SK-N-SH (cell line): Measurements from ENCODE around the gene ESYT3. TPM values are rescaled to one million over a fixed set of nuclear protein-coding genes. Genes with fewer than 3 reads are reported as not detected.

Experiments
- CTCF ChIA-PET: fragments of 300-600, 350-600 bp; formaldehyde crosslinking; extraction: SDS; loops from one replicate; lab custom pipeline; 2021; lab: Yijun Ruan, JAX
- POLR2A ChIA-PET: fragments of 350-600 bp; sonication (Branson Sonifier 250); formaldehyde crosslinking; extraction: SDS; loops from one replicate; lab custom pipeline; 2020; ENCODE audit warnings: antibody characterized with exemption, inconsistent platforms; lab: Yijun Ruan, JAX
- DNase-seq: peaks from one replicate; pipeline ENCODE4 v3.0.0; 2012
- H2AFZ ChIP-seq: fragments of 200-600 bp; sonication (generic); 2 replicates; pipeline ENCODE4 v1.8.1; 2016; ENCODE audit warnings: antibody characterized with exemption, mild to moderate bottlenecking, low read depth
- H3F3A ChIP-seq: fragments of 200-600 bp; sonication (generic); replicated peaks from 2 replicates; pipeline ENCODE3; 2016; ENCODE audit warnings: antibody characterized with exemption, mild to moderate bottlenecking; ENCODE audit not compliant: insufficient read depth
- H3K27ac ChIP-seq, 2 experiments: fragments of 200-500 bp in 1 of 2; fragments of 200-600 bp in 1 of 2; sonication (Bioruptor generic) in 1 of 2; sonication (generic), shearing (Covaris generic) in 1 of 2; 2 replicates each; pipeline versions ENCODE4 v1.5.1 to v1.6.1; 2014 to 2016; ENCODE audit warnings: low read depth in 2 of 2, inconsistent platforms in 1 of 2, low read length in 1 of 2, mild to moderate bottlenecking in 1 of 2, mixed read lengths in 1 of 2
- H3K27me3 ChIP-seq: fragments of 200-600 bp; sonication (generic), shearing (Covaris generic); 2 replicates; pipeline ENCODE4 v1.6.1; 2016; ENCODE audit warnings: mixed run types; ENCODE audit not compliant: insufficient read depth
- H3K36me3 ChIP-seq, 2 experiments: fragments of 200-500 bp in 1 of 2; fragments of 200-600 bp in 1 of 2; sonication (Bioruptor generic) in 1 of 2; sonication (generic) in 1 of 2; replicated peaks in 1 of 2; 2 replicates each; pipeline versions ENCODE3 to v1.5.1; 2014 to 2016; ENCODE audit warnings: low read length in 1 of 2, mild to moderate bottlenecking in 1 of 2; ENCODE audit not compliant: insufficient read depth in 2 of 2, control insufficient read depth in 1 of 2
- H3K4me1 ChIP-seq, 2 experiments: fragments of 200-500 bp in 1 of 2; fragments of 200-600 bp in 1 of 2; sonication (Bioruptor generic) in 1 of 2; sonication (generic), shearing (Covaris generic) in 1 of 2; 2 replicates each; pipeline versions ENCODE4 v1.5.1 to v1.6.1; 2014 to 2016; ENCODE audit warnings: low read depth in 1 of 2, low read length in 1 of 2, mixed run types in 1 of 2; ENCODE audit not compliant: insufficient read depth in 2 of 2, control insufficient read depth in 1 of 2
- H3K4me2 ChIP-seq: fragments of 200-600 bp; sonication (generic), shearing (Covaris generic); 2 replicates; pipeline ENCODE4 v1.6.1; 2017; ENCODE audit warnings: mixed run types
- H3K4me3 ChIP-seq, 2 experiments: fragments of 200-500 bp in 1 of 2; fragments of 200-600 bp in 1 of 2; sonication (Bioruptor generic) in 1 of 2; sonication (generic), shearing (Covaris generic) in 1 of 2; 2 replicates each; pipeline versions ENCODE4 v1.5.1 to v1.8.1; 2014 to 2016; ENCODE audit warnings: low read depth in 2 of 2, inconsistent platforms in 1 of 2, low read length in 1 of 2, mild to moderate bottlenecking in 1 of 2, mixed read lengths in 1 of 2, moderate library complexity in 1 of 2
- H3K79me2 ChIP-seq: fragments of 200-600 bp; sonication (generic); 2 replicates; pipeline ENCODE4 v1.8.1; 2017; ENCODE audit warnings: mild to moderate bottlenecking; ENCODE audit not compliant: insufficient read depth
- H3K9ac ChIP-seq: fragments of 200-600 bp; sonication (generic); 2 replicates; pipeline ENCODE4 v1.6.1; 2017; ENCODE audit warnings: mixed run types
- H3K9me2 ChIP-seq: fragments of 200-600 bp; sonication (generic); 2 replicates; pipeline ENCODE4 v1.6.1; 2017; ENCODE audit warnings: mixed run types
- H3K9me3 ChIP-seq: fragments of 200-600 bp; sonication (generic); 2 replicates; pipeline ENCODE4 v1.6.1; 2017; ENCODE audit warnings: mixed run types, mild to moderate bottlenecking, moderate library complexity
- H4K20me1 ChIP-seq: fragments of 200-600 bp; sonication (generic); 2 replicates; pipeline ENCODE4 v1.6.1; 2017; ENCODE audit warnings: mild to moderate bottlenecking, mixed run types; ENCODE audit not compliant: insufficient read depth
- EP300 ChIP-seq, 2 experiments: IDR thresholded peaks; 2 replicates each; pipeline versions ENCODE4 v1.4.0 to v1.6.1; 2012; ENCODE audit warnings: borderline replicate concordance in 1 of 2, low read depth in 1 of 2, low read length in 1 of 2
- EZH2phosphoT487 ChIP-seq: fragments of 200-600 bp; sonication (generic); IDR thresholded peaks from 2 replicates; pipeline ENCODE4 v1.6.1; 2017; ENCODE audit warnings: low read depth, mixed run types, mild to moderate bottlenecking, antibody characterized with exemption, moderate library complexity, borderline replicate concordance
- FOSL2 ChIP-seq: IDR thresholded peaks from 2 replicates; pipeline ENCODE4 v1.4.0; 2012; ENCODE audit warnings: low read depth, mild to moderate bottlenecking, moderate library complexity, borderline replicate concordance
- FOXJ3 ChIP-seq: sonication (generic); formaldehyde crosslinking; IDR thresholded peaks from 2 replicates; pipeline ENCODE4 v1.5.1; 2020; ENCODE audit warnings: mild to moderate bottlenecking, missing genetic modification reagents
- IRF3 ChIP-seq: fragments of 150-350 bp; IDR thresholded peaks from 2 replicates; pipeline ENCODE4 v1.6.1; 2016; ENCODE audit warnings: mild to moderate bottlenecking, low read depth, low read length
- MAX ChIP-seq: IDR thresholded peaks from 2 replicates; pipeline ENCODE4 v1.4.0; 2012; ENCODE audit warnings: low read depth
- MEF2A ChIP-seq: IDR thresholded peaks from 2 replicates; pipeline ENCODE4 v1.4.0; 2012; ENCODE audit warnings: low read depth, borderline replicate concordance
- MXI1 ChIP-seq: IDR thresholded peaks from 2 replicates; pipeline ENCODE4 v1.6.1; 2012; ENCODE audit warnings: mild to moderate bottlenecking, low read depth, low read length, improper control_type of control experiment
- NFIC ChIP-seq: IDR thresholded peaks from 2 replicates; pipeline ENCODE4 v1.4.0; 2012; ENCODE audit warnings: borderline replicate concordance
- NRF1 ChIP-seq: IDR thresholded peaks from 2 replicates; pipeline ENCODE4 v1.6.1; 2012; ENCODE audit warnings: low read depth, mild to moderate bottlenecking, low read length
- POLR2AphosphoS5 ChIP-seq: IDR thresholded peaks from 2 replicates; pipeline ENCODE4 v1.6.1; 2012; ENCODE audit warnings: low read depth, low read length
- SIN3A ChIP-seq: IDR thresholded peaks from 2 replicates; pipeline ENCODE4 v1.6.1; 2012; ENCODE audit warnings: low read depth, mild to moderate bottlenecking, low read length, moderate library complexity, borderline replicate concordance
- TAF1 ChIP-seq: IDR thresholded peaks from 2 replicates; pipeline ENCODE4 v1.6.1; 2012; ENCODE audit warnings: low read depth, mild to moderate bottlenecking, low read length, moderate library complexity, borderline replicate concordance
- TEAD4 ChIP-seq: IDR thresholded peaks from 2 replicates; pipeline ENCODE4 v1.4.0; 2012; ENCODE audit warnings: mild to moderate bottlenecking, borderline replicate concordance; ENCODE audit not compliant: insufficient read depth
- USF1 ChIP-seq: IDR thresholded peaks from 2 replicates; pipeline ENCODE4 v1.4.0; 2012; ENCODE audit warnings: low read depth, borderline replicate concordance
- USF2 ChIP-seq: fragments of 150-350 bp; IDR thresholded peaks from 2 replicates; pipeline ENCODE4 v1.6.1; 2017; ENCODE audit warnings: antibody characterized with exemption, low read length, low read depth, borderline replicate concordance
- ZBTB33 ChIP-seq: IDR thresholded peaks from 2 replicates; pipeline ENCODE4 v1.4.0; 2012; ENCODE audit warnings: low read depth, borderline replicate concordance
- WGBS: methylation state at CpG from one replicate; pipeline ENCODE4 v1.1.6; 2017; ENCODE audit warnings: low lambda C conversion rate; 5-methylcytosine and 5-hydroxymethylcytosine counted together
- polyA plus RNA-seq, 3 experiments: library from polyadenylated mRNA; depleted of rRNA; stranded (reverse); fragments of >200 nt; gene quantifications; 2 replicates each; pipeline ENCODE4 v1.2.3, GENCODE V29; 2012

ESYT3 gene
- polyA plus RNA-seq, 1 of the 3 experiments (the other 2 are of a cell fraction): 0.33 TPM

- ChIA-PET POLR2A (no interaction called here), CTCF (interaction anchor here (1.0 to 4.4 kb wide), 4 partner anchors 18 to 476 kb away, joined by 3 to 10 read pairs (median 8); no protein-coding TSS in a partner anchor)
- H3K4me1 ChIP-seq: no peaks in the 10 kb centered on the region
- no peak overlapping the region for H2AFZ ChIP-seq
- no peaks in the 10 kb centered on the region for H4K20me1 ChIP-seq
- H3K4me3 ChIP-seq: no peak overlapping the region
- no peak overlapping the region for H3K27ac ChIP-seq
- no peaks in the 10 kb centered on the region for H3F3A ChIP-seq
- no peak for TF ChIP-seq POLR2AphosphoS5
- TF ChIP-seq ZBTB33: no peak
- TF ChIP-seq MEF2A: no peak
- H3K36me3 ChIP-seq: no peaks in the 10 kb centered on the region
- H3K4me2 ChIP-seq: no peak overlapping the region
- WGBS: 66% methylated on average over 4 of the region's 8 CpGs
- no peak overlapping the region for H3K9ac ChIP-seq
- no peak for DNase-seq
- no peaks in the 10 kb centered on the region for H3K79me2 ChIP-seq
- H3K9me2 ChIP-seq: no peaks in the 10 kb centered on the region
- H3K9me3 ChIP-seq: no peaks in the 10 kb centered on the region
- no peaks in the 10 kb centered on the region for H3K27me3 ChIP-seq
These were observed 26.3 kb downstream of the ESYT3 start for GRCh38 chr3:138460536-138461205.

- Histone ChIP-seq H3K9me2 (no peaks in the 10 kb centered on the region), H3K4me3 (no peak overlapping the region), H3K4me2 (no peak overlapping the region), H3F3A (peaks cover 4% of the 10 kb centered on the region), H3K27ac (no peak overlapping the region), H3K4me1 (no peaks in the 10 kb centered on the region), H3K36me3 (no peaks in the 10 kb centered on the region), H3K27me3 (no peaks in the 10 kb centered on the region), H3K79me2 (no peaks in the 10 kb centered on the region), H3K9ac (no peak overlapping the region), H2AFZ (no peak overlapping the region), H4K20me1 (no peaks in the 10 kb centered on the region)
- no peak for DNase-seq
- ChIA-PET POLR2A (no interaction called here), CTCF (interaction anchor here (2.5 to 4.4 kb wide), 2 partner anchors 18 to 462 kb away, joined by 8 to 10 read pairs; no protein-coding TSS in a partner anchor)
- no peak for TF ChIP-seq NFIC
- no peak for TF ChIP-seq USF2
- TF ChIP-seq SIN3A: no peak
- TF ChIP-seq TAF1: no peak
- TF ChIP-seq TEAD4: no peak
- TF ChIP-seq IRF3: no peak
- TF ChIP-seq EP300 (IDR thresholded peaks at IDR 0.05; ENCODE audit: borderline replicate concordance in 1 of 2, low read depth in 1 of 2, low read length in 1 of 2): no peak
- no peak for TF ChIP-seq MAX
- no peak for TF ChIP-seq POLR2AphosphoS5
- no peak for TF ChIP-seq USF1
- TF ChIP-seq EZH2phosphoT487: no peak
- no peak for TF ChIP-seq NRF1
- no peak for TF ChIP-seq MXI1
- no peak for TF ChIP-seq ZBTB33
- TF ChIP-seq FOSL2: no peak
- TF ChIP-seq FOXJ3 (CRISPR knock-in tag): no peak
- TF ChIP-seq, all 33 proteins: peak for 0
- no peaks in the 10 kb centered on the region for H3K9me3 ChIP-seq
- WGBS: 27% methylated on average over 3 of the region's 5 CpGs
These were observed 26.8 kb downstream of the ESYT3 start for GRCh38 chr3:138461246-138461645.
